Common myeloid progenitor, CD34-positive (primary cell): Measurements from ENCODE around the gene GSX1.

Source experiments
- CTCF ChIA-PET: fragments of 350-600 bp; sonication (Branson Sonifier 250); formaldehyde crosslinking; loops from one replicate; lab custom pipeline; 2021; ENCODE audit warnings: antibody characterized with exemption; lab: Charles Lee
- POLR2A ChIA-PET: fragments of 350-600 bp; sonication (Branson Sonifier 250); formaldehyde crosslinking; loops from one replicate; lab custom pipeline; 2021; ENCODE audit warnings: antibody characterized with exemption; lab: Charles Lee
- DNase-seq, 3 donors: peaks; one replicate each; pipeline versions ENCODE4 v3.0.0 to v3.0.0-alpha.2; 2013
- H3K27ac ChIP-seq, 2 experiments: 1 replicate in 1 of 2; 2 replicates in 1 of 2; pipeline ENCODE4 v1.7.0; 2013; ENCODE audit warnings: inconsistent platforms in 2 of 2, low read length in 2 of 2, mild to moderate bottlenecking in 2 of 2, low read depth in 1 of 2, moderate library complexity in 1 of 2; ENCODE audit not compliant: severe bottlenecking in 2 of 2, insufficient read depth in 1 of 2, poor library complexity in 1 of 2
- H3K27me3 ChIP-seq, 5 experiments: replicated peaks in 2 of 5; 1 replicate in 3 of 5; 2 replicates in 2 of 5; pipeline versions ENCODE4 v1.6.1 to v1.7.0; 2013; ENCODE audit warnings: low read length in 4 of 5, mild to moderate bottlenecking in 2 of 5, moderate library complexity in 2 of 5, inconsistent platforms in 1 of 5; ENCODE audit not compliant: insufficient read depth in 5 of 5, control insufficient read depth in 4 of 5
- H3K36me3 ChIP-seq, 4 experiments: 1 replicate in 2 of 4; 2 replicates in 2 of 4; pipeline versions ENCODE4 v1.6.1 to v1.7.0; 2013; ENCODE audit warnings: low read length in 3 of 4, control low read depth in 1 of 4, mild to moderate bottlenecking in 1 of 4; ENCODE audit not compliant: control insufficient read depth in 4 of 4, insufficient read depth in 4 of 4
- H3K4me1 ChIP-seq, 4 experiments: 1 replicate in 3 of 4; 2 replicates in 1 of 4; pipeline versions ENCODE4 v1.6.1 to v1.7.1; 2013; ENCODE audit warnings: low read length in 3 of 4, mild to moderate bottlenecking in 3 of 4, control low read depth in 1 of 4, inconsistent platforms in 1 of 4, moderate library complexity in 1 of 4; ENCODE audit not compliant: control insufficient read depth in 4 of 4, insufficient read depth in 4 of 4; ENCODE audit errors: control extremely low read depth in 1 of 4
- H3K4me3 ChIP-seq, 7 experiments: 1 replicate in 4 of 7; 2 replicates in 3 of 7; pipeline versions ENCODE4 v1.5.1 to v1.7.0; 2013; ENCODE audit warnings: mild to moderate bottlenecking in 7 of 7, low read length in 6 of 7, moderate library complexity in 6 of 7, inconsistent platforms in 2 of 7, low read depth in 2 of 7, control low read depth in 1 of 7; ENCODE audit not compliant: insufficient read depth in 4 of 7, control insufficient read depth in 1 of 7; ENCODE audit errors: extremely low read depth in 1 of 7
- H3K9me3 ChIP-seq, 5 experiments: 1 replicate in 4 of 5; 2 replicates in 1 of 5; pipeline versions ENCODE4 v1.6.1 to v1.7.1; 2013; ENCODE audit warnings: low read length in 4 of 5, mild to moderate bottlenecking in 2 of 5, inconsistent platforms in 1 of 5, low read depth in 1 of 5, moderate library complexity in 1 of 5; ENCODE audit not compliant: control insufficient read depth in 4 of 5, insufficient read depth in 2 of 5; ENCODE audit errors: control extremely low read depth in 1 of 5
- WGBS: methylation state at CpG from one replicate; pipeline ENCODE4 v1.1.5; 2013; ENCODE audit not compliant: insufficient coverage; 5-methylcytosine and 5-hydroxymethylcytosine counted together

The GSX1 gene

GRCh38 chr13:27789153-27789494 lies 3.2 kb upstream of the GSX1 start:
- Histone ChIP-seq H3K36me3 (no peaks in the 10 kb centered on the region), H3K27ac (no peak overlapping the region), H3K27me3 (peaks cover 11 to 99% (median 59%) of the 10 kb centered on the region in 5 experiments), H3K4me1 (peaks cover 3 to 37% (median 29%) of the 10 kb centered on the region in 4 experiments), H3K9me3 (peaks cover 0 to 10% (median 2%) of the 10 kb centered on the region in 5 experiments), H3K4me3 (peak overlapping the region in 1 of 7 experiments; percentile 16)
- DNase-seq = no peak
- CTCF ChIA-PET = interaction anchor here (1.0 to 2.8 kb wide), 4 partner anchors 37 to 429 kb away, joined by 3 to 8 read pairs (median 4); no protein-coding TSS in a partner anchor
- WGBS = 0% methylated on average over 2 of the region's 6 CpGs
- POLR2A ChIA-PET = no interaction called here

DNA sequence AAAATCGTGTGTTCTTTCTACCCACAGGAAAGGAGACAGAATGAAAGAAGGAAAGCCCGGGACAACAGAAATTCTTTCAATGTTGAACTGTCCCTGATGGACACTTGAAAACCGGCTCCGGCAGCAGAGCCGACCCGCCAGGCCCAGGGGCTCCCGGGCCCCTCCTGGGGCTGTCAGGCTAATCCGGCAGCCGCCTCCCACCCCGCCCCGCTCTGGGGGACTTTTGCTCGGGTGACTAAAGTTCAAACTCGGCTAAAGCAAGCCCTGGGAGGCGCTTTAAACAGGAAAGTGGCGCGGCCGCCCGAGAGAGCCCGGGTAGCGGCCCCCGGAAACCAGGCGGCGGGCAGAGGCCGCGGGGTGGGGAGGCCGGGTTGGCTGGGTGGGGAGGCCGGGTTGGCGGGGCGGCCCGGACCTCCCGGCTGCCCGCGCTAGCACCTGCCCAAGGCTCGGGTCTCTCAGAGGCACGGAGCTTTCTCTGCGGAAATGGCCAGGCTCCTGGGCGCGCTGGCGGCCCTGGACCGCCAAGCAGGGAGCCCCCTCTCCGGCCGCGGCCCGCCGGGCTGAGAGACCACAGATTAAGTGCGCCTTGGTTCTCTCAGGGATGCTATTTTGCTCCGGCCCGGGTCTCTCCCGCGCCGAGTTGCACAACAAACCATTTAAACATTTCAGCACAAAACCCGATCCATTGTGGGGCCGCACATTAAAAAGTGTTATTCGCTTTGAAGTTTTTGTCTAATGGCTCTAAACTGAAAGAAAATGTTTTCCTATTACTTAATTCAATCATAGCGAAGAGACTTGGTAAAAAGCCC lies 2.6 kb upstream of the GSX1 start:
- peaks cover 9 to 100% (median 59%) of the 10 kb centered on the region in 5 experiments for H3K27me3 ChIP-seq
- H3K4me3 ChIP-seq = peak overlapping the region in 3 of 7 experiments; percentile 26 to 42 (median 39)
- H3K36me3 ChIP-seq = no peaks in the 10 kb centered on the region
- H3K9me3 ChIP-seq = peaks cover 0 to 10% (median 2%) of the 10 kb centered on the region in 5 experiments
- peaks cover 3 to 37% (median 29%) of the 10 kb centered on the region in 4 experiments for H3K4me1 ChIP-seq
- 1% methylated on average over 49 of the region's 55 CpGs for WGBS
- no peak overlapping the region for H3K27ac ChIP-seq
- ChIA-PET CTCF (interaction anchor here (1.0 kb wide), 1 partner anchor 429 kb away, joined by 3 read pairs; no protein-coding TSS in a partner anchor), POLR2A (no interaction called here)
- peak in 1 of 3 donors; percentile 17 for DNase-seq

DNA sequence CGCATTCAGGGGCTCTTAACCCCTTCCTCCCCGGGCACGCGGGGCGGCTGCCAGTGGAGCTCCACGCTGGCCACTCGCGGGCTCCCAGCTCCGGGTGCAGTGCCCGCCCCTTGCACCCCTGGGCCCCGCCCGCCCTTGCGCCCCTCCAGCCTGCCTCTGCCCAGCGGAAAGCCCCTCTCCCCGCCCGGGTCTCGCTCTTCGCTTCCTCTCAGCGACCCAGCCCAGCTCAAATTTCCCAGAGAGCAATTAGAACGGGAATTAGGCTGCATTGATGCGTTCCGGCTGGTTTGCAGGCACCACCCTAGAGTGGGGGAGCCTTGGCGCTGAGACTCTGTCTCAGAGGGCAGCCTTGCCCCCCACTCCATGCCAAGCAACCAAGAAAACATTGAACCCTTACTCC lies 1.8 kb upstream of the GSX1 start:
- peaks cover 0 to 10% (median 0%) of the 10 kb centered on the region in 5 experiments for H3K9me3 ChIP-seq
- H3K4me3 ChIP-seq = peak overlapping the region in 3 of 7 experiments; percentile 50 to 69 (median 69)
- H3K36me3 ChIP-seq = no peaks in the 10 kb centered on the region
- WGBS = 7% methylated on average over 14 of the region's 23 CpGs
- ChIA-PET CTCF (no interaction called here), POLR2A (no interaction called here)
- no peak for DNase-seq
- H3K27ac ChIP-seq = no peak overlapping the region
- H3K27me3 ChIP-seq = peaks cover 7 to 100% (median 63%) of the 10 kb centered on the region in 5 experiments
- H3K4me1 ChIP-seq = peaks cover 3 to 37% (median 29%) of the 10 kb centered on the region in 4 experiments

DNA sequence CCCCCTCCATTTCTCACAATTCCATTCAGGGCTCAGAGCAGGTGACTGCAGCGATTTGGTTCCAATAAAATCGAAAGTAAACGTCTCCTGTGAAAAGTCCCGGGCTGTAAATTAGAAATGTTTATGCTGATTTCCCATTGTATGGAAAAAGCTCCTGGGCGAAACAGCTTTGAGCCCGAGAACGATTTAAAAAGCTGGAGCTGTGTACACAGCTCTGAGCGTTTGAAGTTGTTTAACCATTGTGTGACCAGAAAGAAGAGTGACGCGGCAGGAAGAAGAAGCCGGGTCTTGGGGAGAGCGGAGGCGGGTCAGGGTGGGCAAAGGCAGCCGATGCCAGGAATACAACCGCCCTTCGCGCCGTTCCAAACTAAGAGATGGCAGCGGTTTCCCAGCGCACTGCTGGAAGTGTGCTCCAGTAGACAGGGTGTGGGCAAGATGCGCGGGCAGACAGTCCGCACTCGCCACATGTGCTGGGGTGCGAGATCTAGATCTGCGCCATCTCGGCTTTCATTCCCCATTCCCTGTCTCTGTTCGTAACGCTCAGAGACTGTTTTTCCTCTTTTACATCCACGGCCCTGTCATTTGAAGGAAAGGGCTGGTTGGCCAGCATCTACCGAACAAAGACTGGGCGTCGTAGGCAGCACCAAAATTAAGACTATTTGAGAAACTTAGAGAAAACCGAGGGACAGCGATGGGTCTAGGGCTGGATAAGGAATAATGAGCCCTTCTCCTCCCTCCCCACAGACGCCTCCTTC lies 960 bp upstream of the GSX1 start:
- peaks cover 3 to 37% (median 29%) of the 10 kb centered on the region in 4 experiments for H3K4me1 ChIP-seq
- H3K27me3 ChIP-seq = peaks cover 13 to 100% (median 67%) of the 10 kb centered on the region in 5 experiments
- 6% methylated on average over 30 of the region's 36 CpGs for WGBS
- no peak for DNase-seq
- POLR2A ChIA-PET = no interaction called here
- peaks cover 0 to 10% (median 0%) of the 10 kb centered on the region in 5 experiments for H3K9me3 ChIP-seq
- CTCF ChIA-PET = no interaction called here
- H3K27ac ChIP-seq = no peak overlapping the region
- H3K4me3 ChIP-seq = peak overlapping the region in 6 of 7 experiments; percentile 23 to 69 (median 48)
- H3K36me3 ChIP-seq = no peaks in the 10 kb centered on the region

DNA sequence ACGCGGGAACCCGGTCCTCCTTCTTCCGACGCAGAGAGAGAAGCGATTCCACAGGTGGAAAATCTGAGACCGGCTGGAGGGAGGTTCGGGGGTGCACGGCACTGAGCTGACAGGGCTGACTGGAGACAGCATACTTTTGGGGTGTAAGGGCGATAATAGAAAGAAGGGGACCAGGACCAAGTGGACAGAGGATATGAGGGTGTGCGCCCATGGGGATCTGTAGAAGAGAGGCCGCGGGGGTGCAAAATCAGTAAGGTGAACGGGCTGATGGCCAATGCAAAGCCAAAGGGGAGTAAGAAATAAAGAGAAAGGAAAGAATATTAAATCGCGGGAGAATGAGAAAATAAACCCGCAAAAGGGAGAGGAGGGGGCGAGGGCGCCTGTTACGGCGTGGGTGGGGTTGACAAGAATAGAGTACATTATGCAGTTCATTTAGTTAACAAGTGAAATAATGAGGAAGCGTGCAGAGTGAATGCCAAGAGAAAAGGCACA lies 336 bp upstream of the GSX1 start:
- POLR2A ChIA-PET = no interaction called here
- Histone ChIP-seq H3K36me3 (no peaks in the 10 kb centered on the region), H3K27ac (no peak overlapping the region), H3K4me3 (no peak overlapping the region), H3K27me3 (peaks cover 13 to 100% (median 71%) of the 10 kb centered on the region in 5 experiments), H3K4me1 (peaks cover 3 to 37% (median 29%) of the 10 kb centered on the region in 4 experiments), H3K9me3 (peaks cover 0 to 10% (median 0%) of the 10 kb centered on the region in 5 experiments)
- CTCF ChIA-PET = no interaction called here
- DNase-seq = no peak
- 15% methylated on average over 21 of the region's 22 CpGs for WGBS

DNA sequence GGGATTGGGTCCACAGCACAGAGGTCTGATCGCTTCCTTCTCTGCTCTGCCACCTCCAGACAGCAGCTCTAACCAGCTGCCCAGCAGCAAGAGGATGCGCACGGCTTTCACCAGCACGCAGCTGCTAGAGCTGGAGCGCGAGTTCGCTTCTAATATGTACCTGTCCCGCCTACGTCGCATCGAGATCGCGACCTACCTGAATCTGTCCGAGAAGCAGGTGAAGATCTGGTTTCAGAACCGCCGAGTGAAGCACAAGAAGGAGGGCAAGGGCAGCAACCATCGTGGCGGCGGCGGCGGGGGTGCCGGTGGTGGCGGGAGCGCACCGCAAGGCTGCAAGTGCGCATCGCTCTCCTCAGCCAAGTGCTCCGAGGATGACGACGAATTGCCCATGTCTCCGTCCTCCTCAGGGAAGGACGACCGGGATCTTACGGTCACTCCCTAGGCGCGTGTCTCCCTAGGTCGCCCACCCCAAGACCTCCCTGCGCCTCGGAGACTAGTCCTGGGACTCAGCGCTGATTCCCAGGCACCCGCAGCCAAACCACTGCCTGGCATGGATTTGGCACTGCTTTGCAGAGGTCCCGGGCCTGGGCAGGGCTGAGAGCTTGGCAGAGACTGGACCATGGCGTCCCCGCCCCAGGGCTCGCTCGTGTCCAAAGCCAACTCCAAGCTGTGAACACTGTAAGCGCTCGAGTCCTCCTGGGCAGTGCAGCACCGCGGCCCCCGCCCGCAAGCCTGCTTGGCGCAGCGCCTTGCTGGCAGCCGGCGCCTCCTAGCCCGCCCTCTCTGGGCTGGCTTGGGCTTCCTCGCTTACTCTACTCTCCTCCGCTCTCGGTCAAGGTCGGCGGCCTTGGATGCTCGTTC lies 1.5 kb downstream of the GSX1 start:
- H3K27me3 ChIP-seq = peaks cover 10 to 100% (median 74%) of the 10 kb centered on the region in 5 experiments
- no peak overlapping the region for H3K4me3 ChIP-seq
- DNase-seq = peak in 1 of 3 donors; percentile 18
- 8% methylated on average over 63 of the region's 63 CpGs for WGBS
- H3K9me3 ChIP-seq = peaks cover 0 to 7% (median 0%) of the 10 kb centered on the region in 5 experiments
- POLR2A ChIA-PET = no interaction called here
- H3K4me1 ChIP-seq = peaks cover 3 to 37% (median 29%) of the 10 kb centered on the region in 4 experiments
- no peak overlapping the region for H3K27ac ChIP-seq
- H3K36me3 ChIP-seq = no peaks in the 10 kb centered on the region
- CTCF ChIA-PET = interaction anchor here (1.8 kb wide), 1 partner anchor 9 kb away, joined by 7 read pairs; no protein-coding TSS in a partner anchor
